DMS 273 (cell line): ENCODE results near the gene UGT2A3.
"Not testable (repeated sequence)": the region's sequence is repeated elsewhere in the genome, so short reads cannot be mapped to it uniquely, and the experiment has no call there.

Experiments used
- DNase-seq: peaks from one replicate; lab custom pipeline; 2025; ENCODE audit not compliant: unreplicated experiment; lab: John Stamatoyannopoulos, UW

The UGT2A3 gene

DNA sequence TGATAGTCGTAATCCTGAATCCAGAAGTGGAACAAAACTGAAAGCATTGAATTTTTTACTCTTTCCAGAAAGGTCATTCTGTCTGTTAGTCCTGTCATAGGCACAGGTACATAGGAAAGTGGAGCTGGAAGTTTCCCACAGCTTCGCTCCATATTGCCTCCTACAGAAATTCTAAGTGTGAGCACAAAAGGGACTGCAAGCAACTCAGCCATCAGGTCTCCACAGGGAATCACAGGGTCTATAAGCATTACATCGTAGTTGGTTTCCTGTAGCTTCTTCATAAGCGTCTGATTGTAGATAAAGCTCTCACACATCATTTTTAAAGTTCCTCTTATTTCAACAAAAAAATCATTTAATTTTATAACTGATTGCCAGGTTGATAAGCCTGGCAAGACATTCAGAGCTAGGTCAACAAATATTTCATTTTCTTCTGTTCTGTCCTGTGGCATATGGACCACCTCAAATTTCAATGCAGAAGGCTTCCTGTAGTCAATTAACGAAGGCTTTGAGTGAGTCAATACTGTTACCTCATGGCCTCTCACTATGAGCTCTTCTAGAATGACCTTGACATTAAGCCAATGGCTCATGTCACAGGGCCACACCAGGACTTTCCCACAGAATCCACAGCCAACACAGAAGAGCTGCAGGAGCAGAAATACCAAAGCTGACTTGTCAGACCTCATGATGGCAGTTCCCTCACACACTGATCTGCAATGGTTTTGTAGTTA, at the start of gene UGT2A3:
TSS of gene UGT2A3 (minus strand) at position 727 of the 728 bp plus-strand sequence. CDS start at position 683, 44 bp downstream.
- DNase-seq, result no peak

DNA sequence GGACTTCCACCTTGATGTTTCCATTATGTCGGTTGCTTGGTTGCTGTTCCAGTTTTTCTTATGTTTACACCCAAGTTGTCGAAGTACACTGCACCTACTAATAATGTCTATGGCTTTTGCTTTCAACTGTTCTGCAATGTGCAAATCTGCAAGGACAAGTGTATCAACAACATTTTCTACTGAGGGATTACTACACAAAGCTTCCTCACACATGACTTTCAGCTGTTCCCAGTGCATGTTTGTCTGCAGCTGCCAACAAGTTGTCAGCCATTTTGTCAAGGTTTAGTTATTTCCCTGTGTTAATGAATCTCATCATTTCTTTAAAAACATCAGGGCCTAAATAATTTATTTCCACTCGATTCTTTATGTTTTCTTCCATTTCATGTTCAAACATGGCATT, 45.4 kb upstream of the UGT2A3 start:
- no peak for DNase-seq

DNA sequence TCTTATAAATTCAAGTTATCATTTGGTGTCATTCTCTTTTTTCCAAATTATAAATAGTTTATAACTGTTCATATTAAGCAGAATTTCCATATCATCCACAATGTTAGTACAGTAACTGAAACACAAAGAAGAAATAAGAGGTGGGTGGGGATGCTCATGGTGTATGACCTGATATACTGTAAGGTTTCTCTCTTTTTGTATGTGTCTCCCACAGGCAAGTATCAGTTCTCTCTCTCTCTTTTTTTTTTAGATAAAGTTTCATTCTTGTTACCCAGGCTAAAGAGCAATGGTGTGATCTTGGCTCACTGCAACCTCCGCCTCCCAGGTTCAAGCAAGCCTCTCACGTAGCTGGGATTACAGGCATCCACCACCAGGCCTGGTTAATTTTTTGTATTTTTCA, 43.7 kb upstream of the UGT2A3 start:
- DNase-seq, result no peak

DNA sequence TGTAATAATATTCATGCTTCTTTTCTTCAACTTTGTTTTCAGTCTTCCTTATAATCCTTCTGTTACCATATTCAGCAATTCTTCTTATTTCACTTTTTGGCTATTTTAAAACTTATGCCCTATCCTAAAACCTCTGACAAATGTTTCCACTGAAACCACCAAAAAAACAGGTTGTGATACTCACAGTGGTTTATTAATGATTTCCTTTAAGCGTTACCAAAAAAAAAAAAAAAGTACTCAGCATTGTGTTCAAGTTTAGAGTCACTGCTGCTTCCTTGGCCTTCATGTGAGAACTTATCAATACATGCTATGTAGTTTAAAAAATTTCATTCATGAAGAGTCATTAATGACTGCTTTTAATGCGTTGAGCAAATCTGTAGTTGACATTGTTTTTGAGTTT, 35.4 kb upstream of the UGT2A3 start:
- no peak for DNase-seq

DNA sequence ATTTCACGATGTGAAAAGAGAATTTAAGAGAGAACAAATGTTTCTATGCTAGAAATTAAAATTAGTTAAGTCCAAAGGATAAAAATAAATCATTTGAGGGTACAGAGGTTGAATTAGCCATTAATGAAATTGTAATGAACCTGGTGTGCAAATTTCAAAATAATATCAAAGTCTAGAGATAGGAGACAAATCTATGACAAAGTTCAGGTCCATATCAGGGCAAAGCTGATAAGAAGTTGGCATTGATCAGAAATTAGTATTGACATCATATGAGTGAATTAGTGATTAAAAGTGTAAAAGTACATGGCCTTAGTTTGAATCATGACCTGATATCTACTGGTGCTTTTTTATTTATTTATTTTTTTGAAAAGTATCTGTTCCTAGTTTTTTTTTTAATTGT, 33.8 kb upstream of the UGT2A3 start:
- DNase-seq, result no peak

DNA sequence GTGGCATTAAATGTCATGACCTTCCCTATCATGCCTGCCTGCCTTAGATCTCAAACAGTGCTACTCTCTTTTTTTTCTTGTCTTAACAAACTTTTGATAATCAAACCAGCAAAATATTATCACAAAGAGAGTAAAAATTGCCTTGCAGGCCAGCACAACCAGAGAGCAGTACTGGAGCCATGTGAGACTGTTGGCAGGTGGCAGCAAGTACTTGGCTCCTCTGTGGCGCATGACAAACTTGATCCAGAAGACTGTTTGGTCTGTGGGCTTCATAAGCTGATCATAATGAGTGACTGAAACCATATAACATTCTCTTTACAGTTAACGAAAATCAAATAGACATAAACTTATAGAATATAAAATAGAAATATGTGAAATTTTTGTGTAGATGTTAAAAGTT, 33.3 kb upstream of the UGT2A3 start:
- DNase-seq, result no peak

DNA sequence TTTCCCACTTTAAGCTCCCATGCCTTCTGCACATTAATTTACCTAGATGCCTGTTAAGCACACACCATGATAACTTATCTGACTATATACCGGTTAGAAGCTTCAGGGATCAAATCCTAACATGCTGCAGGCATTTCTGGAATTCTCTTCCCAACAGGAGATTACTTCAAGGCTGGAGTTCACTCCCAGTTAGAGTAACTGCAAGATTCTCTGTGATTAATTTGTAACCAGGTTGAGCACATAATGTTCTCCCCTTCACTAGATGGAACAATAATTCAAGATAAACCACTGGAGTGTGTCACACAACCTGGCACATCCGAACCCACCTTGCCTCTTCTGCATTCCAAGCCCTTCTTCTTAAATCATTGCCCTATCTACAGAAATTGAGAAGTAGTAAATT, 11.8 kb upstream of the UGT2A3 start:
- DNase-seq, result no peak

DNA sequence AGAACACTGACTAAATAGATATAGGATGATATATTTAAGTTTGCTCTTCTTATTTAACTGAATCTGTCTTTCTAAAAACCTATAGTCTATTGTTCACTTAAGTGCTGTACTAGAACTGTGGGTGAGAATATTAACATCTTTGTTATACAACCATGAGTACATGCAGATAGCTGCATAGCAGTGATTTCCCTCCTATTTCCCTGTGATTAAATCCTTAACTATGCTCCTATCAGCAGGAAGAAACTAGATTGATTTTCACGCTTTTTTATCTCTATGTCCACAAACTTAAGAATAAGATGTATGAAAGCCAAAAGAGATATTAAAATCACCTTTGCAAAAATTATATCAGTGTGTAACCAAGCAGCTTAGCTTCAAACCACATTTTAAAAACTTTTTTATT, 11.3 kb upstream of the UGT2A3 start:
- no peak for DNase-seq

DNA sequence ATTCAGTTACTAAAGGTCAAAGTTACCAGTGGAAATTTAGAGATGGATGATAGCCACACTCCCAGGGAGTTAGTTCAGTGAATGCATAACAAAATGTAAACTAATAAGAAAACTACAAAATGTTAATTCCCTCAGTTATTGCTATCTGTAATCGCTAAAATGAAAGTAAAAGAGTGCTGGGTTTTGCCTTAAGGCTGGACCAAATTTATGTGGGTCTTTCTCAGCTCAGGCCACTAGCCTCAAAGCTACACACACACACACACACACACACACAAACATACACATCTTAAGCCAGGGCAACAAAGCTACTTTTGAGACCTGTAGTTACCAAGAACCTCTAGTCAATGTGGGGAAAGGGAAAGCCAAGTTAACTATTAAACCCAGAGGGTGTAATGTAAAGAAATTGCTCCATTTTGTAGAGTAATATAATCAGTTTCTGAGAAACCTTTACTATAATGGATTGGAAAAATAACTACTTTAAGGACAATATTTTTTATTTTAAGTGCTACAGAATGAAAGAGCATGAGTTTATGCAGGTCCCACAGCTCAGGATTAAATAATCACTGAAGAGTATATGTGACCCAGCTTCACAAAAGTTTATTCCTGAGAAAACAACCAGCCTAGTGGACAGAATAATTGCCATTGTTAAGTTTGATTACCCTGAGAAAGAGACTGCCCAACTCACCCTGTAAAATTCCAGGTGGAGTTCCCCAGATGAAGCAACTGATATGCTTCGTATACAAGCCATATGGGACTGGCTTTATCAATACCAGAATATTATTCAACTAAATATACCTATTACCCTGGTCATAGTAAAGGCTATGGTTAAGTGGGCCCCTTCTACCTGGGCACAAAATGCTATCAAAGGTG, 8.9 kb upstream of the UGT2A3 start:
- no peak for DNase-seq

DNA sequence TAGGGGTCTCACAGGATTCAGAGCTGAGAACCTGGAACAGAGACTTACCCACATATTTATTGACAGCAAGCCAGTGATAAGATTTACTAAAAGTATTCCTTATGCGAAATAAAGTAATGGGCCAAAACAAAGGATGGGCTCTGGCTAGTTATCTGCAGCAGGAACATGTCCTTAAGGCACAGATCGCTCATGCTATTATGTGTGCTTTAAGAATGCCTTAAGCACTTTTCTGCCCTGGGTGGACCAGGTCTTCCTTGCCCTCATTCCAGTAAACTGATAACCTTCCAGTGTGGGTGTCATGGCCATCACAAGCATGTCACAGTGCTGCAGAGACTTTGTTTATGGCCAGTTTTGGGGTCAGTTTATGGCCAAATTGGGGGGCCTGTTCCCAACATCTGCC, 7.5 kb upstream of the UGT2A3 start:
- DNase-seq, result not testable (repeated sequence)

DNA sequence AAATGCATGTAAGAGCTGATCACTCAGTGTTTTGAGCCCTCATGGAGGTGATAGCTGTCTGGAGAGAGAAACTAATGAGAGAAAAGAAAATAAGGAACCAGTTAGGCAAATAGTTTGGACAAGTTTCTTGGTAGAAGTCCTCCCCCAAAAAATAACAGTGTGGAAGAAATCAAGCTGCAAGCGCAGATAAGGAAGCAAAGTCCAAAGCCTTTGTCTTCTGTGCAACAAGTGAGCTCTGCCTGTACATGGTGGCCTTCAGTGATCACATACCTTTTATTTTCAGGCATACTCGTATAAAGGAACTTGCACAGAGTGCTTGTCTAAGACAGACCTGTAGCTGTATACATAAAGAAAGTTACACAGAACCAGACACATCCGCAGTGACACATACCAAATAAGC, 2.5 kb upstream of the UGT2A3 start:
- DNase-seq, result no peak

DNA sequence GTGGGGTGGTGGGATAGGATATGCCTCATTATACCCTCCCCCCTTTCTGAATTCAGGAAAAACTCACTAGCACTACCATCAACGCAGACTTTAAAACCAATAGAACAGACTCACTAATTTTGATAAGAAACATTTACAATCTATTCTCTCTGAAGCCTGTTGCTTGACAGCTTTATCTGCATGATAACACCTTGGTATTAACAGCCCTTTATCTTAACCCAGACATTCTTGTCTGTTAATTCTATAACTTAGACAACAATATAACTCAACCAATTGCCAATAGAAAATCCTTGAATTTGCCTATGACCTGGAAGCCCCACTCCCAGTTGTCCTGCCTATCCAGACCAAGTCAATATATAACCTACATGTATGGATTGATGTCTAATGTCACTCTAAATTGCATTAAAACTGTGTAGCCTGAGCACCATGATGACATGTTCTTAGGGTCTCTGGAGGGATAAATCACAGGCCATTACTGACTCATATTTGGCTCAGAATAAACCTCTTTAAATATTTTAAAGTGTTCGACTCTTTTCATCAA, 1.5 kb upstream of the UGT2A3 start:
- DNase-seq, result no peak

DNA sequence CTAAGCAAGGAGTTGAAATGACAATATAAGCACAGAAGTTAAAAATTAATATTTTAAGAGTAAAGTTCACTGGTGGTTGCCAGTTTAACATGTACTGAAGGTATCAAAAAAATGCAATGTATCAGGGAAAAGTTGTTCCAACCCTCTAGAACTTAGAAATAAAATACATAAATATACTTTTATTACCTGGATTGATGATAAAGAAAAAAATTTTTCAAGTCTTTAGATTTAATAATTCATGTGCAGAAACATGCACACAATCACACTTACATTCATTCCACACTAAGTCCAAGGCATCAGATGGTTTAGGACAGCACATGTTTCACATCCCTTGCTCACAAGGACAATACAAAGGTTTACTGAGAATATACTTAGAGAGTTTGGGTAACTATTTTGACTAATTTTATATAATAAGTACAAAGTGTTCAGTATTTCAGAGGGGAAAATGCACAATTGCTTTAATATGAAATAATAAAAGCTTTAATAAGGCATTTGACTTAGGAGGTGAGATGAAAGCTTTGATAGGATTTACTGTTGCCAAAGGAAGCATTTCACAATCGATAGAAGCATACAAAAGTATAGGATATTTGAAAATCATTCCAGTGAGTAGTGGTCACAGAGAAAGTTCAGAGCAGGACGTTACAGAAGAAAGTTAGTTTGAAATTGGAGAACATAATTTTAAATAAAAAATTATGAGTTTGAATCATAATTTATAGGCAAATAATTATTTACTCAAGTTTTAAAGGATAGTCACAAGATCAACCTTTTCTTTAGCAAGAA, 392 bp upstream of the UGT2A3 start:
- DNase-seq, result no peak

DNA sequence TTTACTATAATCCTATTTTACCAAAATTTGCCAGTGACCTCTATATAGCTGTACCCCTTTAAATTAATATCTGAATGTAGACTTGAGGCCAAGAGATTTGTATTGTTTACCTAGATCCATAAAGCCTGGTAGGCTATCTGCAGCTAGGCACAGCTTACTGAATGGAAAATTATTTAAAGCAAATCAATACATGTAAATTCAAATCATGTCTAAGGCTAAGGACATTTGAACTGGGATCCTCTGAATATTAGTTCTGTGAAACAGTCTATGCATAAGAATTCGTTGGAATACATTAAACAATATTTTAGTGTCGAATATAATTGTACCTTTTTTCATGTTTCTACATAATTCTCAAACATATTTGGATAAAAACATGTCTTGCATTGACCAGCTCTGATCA, 1.6 kb downstream of the UGT2A3 start:
- DNase-seq, result no peak

DNA sequence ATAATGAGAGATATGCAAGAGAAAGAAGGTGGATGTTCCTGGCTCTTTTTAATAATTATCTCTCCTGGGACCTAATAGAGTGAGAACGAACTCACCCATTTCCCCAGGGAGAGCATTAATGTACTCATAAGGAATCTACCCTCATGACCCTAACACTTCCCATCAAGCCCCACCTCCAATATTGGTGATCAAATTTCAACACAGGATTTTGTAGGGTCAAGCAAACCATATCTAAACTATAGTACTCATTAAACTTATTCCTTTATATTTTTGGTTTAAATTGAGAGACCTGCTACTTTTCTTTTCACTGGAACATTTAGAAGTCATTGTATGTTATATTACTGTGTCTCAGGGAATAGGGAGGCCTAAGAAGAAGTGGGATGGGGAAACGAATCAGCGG, 2.6 kb downstream of the UGT2A3 start:
- no peak for DNase-seq

DNA sequence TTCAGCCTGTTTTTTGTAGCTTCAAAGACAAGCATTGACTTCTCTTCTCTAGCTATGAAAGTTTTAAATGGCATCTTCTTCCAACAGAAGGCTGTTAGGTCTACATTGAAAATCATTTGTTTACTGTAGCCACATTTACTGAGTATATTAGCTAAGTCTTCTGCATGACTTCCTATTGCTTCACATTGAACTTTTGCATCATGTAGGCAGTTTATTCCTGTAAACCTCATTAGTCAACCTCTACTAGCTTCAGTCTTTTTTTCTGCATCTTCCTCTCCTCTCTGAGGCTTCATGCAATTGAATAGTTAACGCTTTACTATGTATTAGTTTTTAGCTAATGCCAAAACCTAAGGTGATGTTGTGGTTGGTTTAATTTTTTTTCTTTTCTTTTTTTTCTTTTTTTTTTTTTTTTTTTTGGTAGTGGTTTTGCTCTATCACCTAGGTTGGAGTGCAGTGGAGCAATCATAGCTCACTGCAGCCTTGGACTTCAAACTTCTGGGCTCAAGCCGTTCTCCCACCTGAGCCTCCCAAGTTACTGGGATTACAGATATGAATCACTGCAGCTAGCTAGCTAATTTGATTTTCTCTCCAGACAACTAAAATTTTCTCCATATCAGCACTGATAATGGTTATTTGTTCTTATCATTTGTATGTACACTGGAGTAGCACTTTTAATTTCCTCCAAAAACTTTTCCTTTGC, 3.4 kb downstream of the UGT2A3 start:
- no peak for DNase-seq

DNA sequence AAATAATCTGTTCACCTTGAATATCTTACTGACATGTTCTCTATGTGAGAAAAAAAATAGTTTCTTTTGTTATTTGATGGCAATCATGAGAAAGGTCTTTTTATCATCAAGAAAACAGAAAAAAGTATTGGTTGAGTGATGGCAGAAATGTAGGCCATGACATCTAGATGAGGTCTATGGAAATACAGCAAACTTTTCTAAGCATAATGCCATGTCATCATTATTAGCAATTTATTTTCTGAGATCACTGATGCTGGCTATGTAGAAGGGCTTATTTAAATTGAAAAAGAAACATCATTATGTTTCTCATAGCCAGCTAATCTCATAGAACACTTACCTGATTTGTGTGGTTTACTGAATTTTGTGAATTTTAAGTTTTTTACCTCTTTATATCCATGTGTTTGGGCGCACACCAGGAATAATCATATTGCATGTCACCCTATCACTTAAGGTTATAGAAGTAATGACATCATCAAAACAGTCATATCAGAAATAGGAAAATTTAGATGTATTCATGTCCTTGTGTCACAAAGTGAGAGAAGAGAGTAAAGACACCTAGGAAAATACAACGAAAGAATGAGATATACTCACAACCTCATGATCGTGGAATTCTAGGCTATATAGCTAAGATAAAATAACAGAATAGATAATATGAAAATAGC, 22.4 kb downstream of the UGT2A3 start:
- DNase-seq, result no peak

DNA sequence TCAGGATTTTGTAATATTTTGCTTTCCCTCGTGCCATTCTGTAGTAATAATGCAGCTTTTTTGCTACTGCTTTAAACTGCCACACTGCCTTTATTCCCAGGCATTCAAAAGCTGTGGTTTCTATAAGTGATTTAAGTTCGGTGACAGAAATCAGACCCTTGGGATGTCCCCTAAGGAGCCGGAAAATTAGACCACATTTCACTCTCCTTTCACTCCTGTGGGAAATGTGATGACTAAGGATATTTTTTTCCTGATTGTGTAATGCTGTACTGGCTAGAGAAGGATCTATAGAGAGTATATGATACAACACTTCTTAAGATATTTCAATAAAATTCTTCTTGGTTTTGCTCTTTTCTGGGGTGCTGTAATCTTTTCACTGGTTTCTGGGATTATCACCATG, 24.4 kb downstream of the UGT2A3 start:
- no peak for DNase-seq

DNA sequence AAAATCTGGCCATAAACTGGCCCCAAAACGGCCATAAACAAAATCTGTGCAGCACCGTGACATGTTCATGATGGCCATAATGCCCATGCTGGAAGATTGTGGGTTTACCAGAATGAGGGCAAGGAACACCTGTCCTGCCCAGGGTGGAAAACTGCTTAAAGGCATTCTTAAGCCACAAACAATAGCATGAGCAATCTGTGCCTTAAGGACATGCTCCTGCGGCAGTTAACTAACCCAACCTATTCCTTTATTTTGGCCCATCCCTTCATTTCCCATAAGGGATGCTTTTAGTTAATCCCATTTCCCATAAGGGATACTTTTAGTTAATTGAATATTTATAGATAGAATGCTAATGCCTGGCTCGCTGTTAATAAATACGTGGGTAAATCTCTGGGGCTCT, 29.4 kb downstream of the UGT2A3 start:
- DNase-seq, result not testable (repeated sequence)

DNA sequence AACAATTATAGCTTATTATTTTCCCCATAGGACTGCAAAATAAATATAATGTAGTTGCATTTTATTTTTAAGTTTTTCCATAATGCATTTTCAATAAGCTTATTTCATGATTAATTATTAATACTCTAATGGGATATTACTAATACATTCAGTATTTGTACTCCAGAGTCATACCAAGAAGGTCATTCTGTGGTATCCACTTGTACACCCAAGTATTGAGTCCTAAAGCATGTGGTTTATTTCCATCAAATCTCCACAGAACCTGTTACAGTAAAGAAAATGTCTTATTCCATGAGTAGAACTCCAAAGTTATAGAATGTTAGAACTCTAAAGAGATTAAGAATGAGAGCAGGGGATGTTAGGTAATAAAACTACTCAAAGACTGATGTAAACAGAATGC, 30.6 kb downstream of the UGT2A3 start:
- DNase-seq, result no peak
